HG03095 (cell line): ENCODE measurements around the gene METTL17.
"Not testable (repeated sequence)": the region's sequence is repeated elsewhere in the genome, so short reads cannot be mapped to it uniquely, and the experiment has no call there.

ENCODE experiments used
- ATAC-seq: cut with Tn5 transposase; IDR thresholded peaks from one replicate; pipeline ENCODE4 v1.9.1; 2021; ENCODE audit warnings: moderate library complexity; ENCODE audit not compliant: unreplicated experiment

The METTL17 gene

DNA sequence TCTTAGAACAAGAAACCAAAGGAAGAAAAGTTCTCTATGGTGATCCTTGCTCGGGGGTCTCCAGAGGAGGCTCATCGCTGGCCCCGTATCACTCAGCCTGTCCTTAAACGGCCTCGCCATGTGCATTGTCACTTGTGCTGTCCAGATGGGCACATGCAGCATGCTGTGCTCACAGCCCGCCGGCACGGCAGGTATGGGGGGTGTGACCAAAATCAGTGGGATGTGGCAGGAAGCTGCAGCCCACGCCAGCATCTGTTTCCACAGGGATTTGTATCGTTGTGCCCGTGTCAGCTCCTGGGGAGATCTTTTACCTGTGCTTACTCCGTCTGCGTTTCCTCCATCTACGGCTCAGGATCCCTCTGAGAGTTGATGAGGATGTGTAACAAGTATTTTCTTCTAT lies 6.7 kb downstream of the METTL17 start:
- ATAC-seq = no peak

DNA sequence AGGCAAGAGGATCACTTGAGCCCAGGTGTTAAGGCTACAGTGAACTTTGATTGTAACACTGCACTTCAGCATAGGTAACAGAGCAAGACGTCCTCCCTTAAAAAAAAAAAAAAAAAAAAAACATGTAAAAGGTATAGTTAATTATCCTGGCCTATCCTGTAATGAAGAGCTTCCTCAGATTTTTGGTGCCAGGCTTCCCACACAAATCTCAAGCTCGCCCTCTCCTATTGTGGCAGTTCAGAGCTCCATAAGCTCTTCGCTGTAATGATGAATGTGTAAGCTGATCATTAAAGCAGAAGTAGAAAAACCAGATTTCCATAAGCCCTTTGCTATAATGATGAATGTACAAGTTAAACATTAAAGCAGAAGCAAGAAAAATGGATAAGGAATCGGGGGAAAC lies 7.3 kb downstream of the METTL17 start:
- ATAC-seq = no peak

DNA sequence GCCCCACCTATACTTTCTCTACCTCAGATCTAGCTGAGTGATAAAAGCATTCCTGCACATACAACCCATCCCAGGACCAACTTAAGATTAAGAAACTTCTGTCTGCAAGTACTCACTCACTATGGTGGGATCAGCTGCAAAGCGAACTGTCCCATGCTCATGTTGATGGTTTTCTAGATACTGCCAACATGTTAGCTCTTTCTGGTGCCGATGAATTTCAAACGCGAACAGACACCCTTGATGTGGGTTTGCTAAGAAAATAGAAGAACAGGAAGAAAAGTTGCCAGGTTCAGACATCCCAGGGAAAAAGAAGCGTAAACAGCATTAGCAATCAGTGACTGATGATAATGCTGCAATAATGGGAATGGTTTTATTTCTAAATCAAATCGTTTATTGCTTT lies 7.8 kb downstream of the METTL17 start:
- no peak for ATAC-seq

DNA sequence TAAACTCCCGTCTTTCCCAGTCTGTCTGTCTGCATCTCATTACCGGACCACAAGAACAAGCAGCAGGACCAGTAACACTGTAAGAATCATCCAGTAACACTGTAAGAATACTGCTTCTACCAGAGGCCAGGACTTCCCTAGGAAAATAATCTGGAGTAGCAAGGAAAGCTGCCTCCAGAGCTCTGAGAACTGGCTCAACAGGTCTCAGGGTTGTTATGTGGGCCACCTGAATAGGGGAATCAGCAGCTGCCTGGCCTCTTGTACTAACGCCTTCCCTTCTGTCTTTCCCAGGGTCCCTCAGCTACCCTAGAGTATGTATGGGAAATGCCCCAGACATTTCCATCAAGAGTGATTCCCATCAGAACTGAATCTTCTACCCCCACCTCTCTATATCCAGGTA lies 8.4 kb downstream of the METTL17 start:
- no peak for ATAC-seq

DNA sequence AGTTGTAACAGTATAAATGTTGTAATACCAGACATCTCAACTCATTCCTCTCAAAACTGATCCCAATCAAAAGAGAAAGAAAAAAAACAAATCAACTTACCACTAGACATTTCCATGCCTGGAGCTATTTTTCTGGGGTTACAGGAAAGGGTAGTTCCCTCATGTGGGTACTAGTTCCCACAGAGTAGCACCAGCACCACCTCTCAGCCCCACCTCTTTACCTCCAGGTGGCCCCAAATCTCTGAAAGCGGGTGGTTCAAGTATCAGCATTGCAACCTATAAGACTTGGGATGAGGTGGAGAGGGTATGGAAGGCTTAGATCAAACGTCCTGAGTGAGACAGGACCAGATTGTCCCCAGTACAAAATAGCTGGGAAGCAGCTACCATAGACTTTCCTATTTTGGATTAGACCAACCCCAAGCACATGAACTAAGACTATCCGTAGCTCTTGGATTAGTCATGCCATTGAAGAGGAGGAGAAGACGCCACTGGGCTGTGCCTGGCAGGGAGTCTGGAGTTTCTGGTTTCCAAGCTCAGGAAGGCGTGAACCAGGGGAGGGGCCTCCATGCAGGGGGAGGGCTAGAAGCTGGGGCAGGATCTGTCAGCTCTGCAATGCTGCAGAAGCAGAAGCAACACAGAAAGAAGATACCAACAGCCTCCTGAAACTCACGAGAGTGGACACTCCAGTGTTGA lies 9.0 kb downstream of the METTL17 start, which contains the start of gene SLC39A2:
Gene SLC39A2, plus strand, starts transcription at position 620 of the 693 bp plus-strand sequence. CDS start 154 bp downstream, outside the sequence.
- ATAC-seq = no peak

DNA sequence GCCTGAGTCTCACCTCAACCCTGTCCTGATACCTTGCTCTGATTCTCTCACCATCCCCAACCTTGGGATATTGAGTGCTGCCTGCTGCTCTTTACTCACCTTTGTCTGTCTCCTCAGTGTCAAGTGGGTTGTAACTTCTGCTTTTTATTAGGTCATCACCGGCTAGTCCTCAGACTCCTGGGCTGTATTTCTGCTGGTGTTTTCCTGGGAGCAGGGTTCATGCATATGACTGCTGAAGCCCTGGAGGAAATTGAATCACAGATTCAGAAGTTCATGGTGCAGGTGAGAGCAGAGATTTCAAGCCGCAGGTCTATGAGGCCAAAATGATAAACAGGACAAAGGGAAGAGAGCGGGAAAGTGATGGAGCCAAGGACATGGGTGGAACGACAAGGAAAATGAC lies 9.8 kb downstream of the METTL17 start:
- no peak for ATAC-seq

DNA sequence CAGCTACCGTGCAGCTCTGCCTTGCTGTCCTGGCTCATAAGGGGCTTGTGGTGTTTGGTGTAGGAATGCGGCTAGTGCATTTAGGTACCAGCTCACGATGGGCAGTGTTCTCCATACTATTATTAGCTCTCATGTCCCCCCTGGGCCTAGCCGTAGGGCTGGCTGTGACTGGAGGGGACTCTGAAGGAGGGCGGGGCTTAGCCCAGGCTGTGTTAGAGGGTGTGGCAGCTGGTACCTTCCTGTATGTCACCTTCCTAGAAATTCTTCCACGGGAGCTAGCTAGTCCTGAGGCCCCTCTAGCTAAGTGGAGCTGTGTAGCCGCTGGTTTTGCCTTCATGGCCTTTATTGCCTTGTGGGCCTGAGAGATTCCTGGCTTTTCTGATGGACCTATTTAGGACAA lies 11.4 kb downstream of the METTL17 start:
- ATAC-seq = no peak

DNA sequence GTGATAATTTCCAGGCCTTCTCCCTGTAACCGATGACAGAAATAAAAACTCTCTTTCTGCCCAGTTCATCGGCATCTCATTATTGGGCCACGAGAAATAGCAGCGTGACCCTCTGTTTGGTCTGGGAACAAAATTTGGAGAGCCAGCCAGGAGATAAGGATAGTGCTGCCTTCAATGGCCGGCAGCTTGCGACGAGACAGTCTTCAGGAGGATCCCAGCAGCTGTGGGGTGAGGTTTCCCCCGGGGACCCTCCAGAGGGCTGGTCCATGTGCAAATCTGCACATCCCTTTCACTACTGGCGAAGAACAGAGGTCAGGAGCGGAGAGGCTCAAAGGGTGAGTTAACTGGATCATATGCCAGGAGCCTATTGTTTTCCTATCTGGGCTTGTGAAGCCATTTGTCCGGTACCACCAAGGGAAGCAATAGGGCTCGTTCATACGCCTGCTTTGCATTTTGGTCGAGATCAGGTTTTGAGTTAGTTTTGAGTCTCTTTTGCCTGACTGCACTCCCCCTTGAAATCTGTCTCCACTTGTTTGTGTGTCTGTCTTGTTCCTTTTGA lies 14.1 kb downstream of the METTL17 start:
- no peak for ATAC-seq

DNA sequence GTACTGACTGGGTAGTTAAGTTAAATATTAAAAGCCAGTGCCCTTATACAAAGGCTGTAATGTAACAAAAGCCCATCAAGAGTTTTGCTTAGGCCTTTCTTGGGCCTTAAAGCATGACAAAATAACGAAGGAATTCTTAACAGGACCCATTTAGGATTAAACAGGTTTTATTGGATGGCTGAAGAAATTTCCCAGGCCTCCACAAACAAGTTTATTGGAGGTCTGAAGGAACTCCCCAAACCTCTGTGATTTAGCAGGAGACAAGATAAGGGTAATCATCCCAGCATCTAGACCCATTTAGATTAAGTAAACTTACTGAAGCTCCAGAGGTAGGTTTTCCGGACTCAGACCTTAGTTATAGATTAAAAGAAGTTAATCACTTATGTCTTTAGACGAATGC lies 19.9 kb downstream of the METTL17 start:
- not testable (repeated sequence) for ATAC-seq

DNA sequence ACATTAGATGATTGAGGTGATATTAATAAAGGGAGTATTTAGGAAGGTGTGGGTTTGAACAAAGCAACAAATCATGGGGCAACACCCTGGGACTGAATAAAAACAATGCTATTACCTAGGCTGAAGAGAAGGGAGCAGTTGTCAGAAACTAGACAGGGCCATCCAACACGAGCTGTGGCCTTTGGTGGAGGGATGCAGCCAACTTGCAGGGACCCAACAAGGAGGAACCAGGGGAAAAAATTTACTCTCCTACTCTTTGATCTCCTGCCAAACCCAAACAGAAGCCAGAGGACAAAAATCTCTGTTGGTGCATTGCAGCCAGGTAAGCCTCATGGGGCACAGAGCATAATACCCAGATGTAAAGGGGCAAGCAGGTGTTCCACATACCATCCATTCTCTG lies 21.4 kb downstream of the METTL17 start:
- no peak for ATAC-seq

DNA sequence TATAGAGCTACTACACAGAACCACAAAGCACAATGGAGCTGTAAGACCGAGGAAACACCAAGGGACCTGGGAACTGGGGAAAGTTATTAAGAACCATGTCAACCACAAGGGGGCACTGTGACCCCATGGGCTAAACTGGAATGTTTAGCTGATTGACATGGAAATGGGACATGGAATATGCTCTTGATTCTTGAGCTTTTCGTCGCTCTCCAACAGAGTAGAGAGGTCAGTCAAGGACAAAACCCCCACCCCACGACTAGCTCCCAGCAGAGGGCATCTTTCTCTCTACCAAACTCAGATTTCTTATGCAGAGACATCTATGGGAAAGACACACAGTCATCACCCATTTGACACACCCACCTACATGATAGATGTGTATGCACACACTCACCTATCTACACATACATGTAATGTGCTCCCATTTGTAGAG lies 25.0 kb downstream of the METTL17 start:
- peak; percentile 66 for ATAC-seq

DNA sequence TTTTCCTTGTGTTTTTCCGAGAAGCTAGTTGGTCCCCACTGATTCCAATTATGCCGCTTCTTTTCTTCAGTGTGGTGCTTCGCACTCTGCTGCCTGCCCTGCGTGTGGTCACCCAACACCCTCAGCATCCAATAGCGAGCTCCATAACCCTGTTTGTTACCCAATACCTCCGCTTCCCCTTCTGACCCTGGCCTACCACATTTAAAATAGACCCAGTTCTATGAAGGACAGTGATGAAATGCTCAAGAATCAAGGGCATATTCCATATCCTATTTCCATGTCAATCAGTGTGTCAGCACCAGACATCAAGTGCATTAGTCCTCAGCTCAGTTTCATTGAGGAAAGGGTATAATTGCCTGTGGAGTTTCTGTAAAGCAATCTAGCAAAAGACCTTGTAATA lies 25.5 kb downstream of the METTL17 start:
- no peak for ATAC-seq

DNA sequence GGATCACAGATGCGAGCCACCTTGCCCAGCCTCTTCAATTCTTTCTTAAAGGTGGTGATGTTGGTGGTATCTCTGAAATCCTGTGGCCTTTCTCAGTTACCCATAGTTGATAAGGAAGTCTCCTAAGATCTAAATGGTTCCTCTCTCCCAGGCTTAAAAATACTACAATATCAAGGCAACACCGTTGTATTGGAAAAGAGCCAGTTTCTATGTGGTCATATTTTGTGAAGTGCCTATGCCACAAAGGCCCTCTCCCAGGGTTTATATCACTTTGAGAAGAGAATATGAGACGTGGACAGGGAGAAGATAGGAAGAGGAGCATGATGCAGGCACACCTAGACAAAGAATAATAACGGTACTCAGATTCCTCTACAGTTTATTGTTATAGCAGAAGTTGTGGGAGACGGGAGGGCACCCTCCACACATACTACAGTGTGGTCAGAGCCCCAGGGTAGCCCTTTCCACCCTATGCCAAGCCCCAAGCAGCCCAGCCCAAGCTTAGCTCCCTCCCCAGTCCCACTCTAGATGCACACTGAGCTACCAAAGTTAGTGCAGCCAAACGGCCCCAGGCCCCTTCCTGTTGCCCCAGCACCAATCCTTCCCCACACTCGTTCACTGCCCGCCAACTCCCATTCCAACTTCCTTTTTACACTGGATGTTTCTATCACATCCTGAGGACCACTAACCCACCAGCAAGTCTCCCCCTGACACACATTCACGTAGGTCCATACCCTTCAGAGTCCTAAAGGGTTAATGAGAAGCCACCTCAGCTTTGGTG lies 26.8 kb downstream of the METTL17 start:
- no peak for ATAC-seq

DNA sequence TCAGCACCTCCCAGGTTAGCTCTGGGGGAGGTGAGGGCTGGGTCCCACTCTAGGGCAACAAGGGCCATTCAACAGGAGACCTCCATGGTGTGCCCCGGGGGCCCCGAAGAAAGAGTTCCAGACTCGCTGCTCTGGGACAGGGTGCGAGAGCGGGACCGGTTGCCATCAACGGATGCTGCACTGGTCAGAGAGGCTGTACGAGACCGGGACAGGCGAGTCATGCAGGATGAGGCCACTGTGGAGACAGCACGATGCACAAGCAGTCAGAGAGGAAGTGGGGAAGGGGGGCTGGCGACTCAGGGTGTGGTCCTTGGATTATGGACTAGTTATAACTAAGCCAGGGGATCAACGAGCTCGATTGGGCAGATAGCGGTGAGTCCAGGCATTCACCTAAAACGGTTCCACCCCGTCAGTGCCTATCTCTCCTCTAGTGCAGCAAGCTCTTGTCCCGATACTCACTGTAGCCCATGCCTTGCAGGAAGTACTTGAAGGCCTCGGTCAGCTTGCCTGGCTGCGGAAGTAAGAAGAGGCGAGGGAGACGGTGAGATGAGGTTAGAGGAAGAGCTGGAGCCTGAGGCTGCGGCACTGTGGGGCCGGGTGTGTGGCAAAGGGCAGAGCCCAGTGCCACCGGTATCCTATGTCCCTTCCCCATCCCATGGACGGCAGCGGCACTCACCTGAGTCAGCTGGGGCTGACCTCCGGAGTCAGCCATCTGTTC lies 27.9 kb downstream of the METTL17 start:
- no peak for ATAC-seq

DNA sequence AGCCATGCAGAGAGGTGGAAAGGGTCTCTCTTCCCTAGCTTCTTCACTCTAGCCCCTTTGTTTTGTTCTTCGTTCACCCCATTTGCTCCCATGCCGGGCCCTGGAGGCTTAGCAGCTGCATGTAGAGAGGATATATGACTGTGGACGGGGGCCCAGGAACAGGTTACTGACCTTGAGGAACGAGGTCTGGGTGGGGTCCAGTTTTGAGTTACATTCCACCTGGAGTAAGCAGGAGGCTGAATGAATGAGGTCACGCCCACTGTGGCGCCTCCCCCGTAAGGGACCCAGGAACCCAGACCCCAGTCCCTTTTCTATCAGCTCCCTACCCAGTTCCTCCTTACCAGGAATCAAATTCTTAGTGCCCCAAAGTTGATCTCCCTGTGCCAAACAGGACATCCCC lies 28.5 kb downstream of the METTL17 start:
- no peak for ATAC-seq

DNA sequence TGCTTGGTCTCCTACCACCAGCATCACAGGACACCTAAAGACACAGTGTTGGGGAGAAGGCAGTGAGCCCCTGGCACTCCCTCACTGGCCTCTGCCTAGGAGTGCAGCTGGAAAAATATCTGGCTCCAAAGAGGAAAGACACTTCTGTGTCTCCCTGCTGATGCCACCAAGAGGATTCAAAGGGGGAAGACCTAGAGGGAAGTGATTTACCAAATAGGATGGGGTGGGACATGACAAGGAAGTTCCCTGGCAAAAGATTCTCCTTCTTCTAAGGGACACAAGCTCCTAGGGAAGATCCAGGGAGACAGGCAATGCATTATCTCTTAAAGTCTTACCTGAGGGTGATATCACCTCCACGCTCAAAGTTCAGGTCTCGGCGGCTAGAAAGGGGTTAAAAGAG lies 29.0 kb downstream of the METTL17 start:
- no peak for ATAC-seq

DNA sequence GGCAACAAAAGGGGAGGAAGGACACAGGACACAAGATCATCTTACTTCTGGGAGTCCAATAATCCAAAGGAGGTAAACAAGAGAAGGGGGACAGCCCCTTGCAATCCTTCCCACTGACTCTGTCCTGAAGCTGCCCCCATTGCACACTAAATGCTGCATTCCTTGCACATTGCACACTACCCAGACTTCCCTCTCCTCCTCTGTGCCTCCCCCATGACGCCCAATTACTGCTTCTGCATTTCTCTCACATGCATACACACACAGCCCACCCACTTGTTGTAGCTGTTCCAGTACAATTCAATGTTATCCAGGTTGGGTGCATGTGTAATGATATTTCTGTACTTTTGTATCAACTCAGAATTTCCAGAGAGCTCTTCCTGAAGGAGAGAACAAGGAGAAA lies 29.6 kb downstream of the METTL17 start:
- no peak for ATAC-seq

DNA sequence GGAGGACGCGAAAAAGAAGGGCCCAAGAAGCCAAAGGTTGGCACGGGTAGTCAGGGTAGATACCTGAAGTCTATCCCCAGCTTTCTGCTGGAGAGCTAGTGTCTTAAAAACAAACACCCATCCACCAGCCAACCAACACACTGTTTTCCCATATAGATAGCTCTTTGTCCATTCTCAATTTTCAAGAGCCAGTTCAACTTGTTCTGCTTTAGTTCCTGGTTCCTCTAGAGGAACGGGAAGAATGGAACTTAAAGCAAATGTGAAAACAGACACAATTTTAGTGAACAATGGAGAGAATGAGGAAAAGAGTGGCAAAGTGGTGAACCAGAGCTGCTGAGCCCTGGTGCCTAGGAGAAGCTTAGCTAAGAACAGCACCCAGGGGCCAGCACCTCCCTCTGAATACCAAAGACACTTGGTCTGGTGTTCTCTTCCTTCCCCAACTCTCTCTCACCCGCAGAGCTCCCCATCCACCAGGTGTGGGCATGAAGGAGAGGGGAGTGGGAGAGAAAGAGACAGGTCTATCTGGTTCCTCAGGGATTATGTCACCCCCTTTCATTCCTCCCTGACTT lies 31.3 kb downstream of the METTL17 start:
- ATAC-seq = no peak

DNA sequence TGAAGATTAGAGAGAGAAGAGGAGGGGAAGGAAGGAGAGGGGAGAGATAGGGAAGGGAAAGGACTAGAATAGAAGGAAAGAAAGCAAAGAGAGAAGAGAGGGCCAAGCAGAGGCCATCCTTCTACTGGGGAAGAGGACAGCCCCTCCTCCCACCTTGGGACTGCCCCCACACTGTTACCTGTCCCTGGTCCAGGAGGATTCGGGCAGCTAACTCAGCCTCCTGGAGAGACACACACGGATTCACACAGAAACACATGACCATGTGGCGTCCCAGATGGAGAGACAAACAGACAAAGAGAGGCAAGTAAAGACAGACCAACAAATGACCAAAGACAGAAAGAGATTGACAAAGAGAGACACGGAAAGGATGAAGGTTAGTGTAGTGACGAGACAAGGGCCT lies 32.9 kb downstream of the METTL17 start:
- ATAC-seq = no peak

DNA sequence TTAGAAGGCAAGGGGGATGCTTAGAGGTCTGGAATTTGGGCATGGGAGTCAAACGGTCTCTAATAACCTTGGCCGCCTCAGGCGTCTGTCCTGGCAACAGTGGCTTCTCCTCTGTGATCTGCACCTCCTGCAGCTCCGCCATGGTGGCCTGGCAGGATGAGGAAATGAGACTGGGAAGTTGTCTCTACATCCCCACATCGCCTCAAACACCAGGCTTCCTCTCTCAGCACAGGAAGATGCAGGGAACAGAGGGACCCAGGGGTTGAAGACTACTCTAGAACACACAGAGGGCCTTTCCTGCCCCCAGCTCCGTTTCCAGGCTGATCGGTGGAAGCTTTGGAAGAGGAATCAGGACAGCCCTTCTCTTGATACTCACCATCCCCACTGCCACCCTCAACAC lies 33.4 kb downstream of the METTL17 start:
- no peak for ATAC-seq
